ENCODE measurements around the gene OPHN1.

GRCh38 chrX:68115371-68115770, 317.9 kb downstream of the OPHN1 start:
- TF ChIP-seq CTCF (IDR thresholded peaks at IDR 0.05) (no peak), POLR2A (IDR thresholded peaks at IDR 0.05) (no peak)

All from adrenal gland (tissue), 5 donors.